Caki2 (cell line): Measurements from ENCODE around the gene IRGC. TPM values are rescaled to one million over a fixed set of nuclear protein-coding genes. Genes with fewer than 3 reads are reported as not detected.

ENCODE experiments used
- DNase-seq: peaks from one replicate; pipeline ENCODE4 v3.0.0-alpha.2; 2015; ENCODE audit warnings: low read depth
- in situ Hi-C: cut with HindIII; loops from 2 replicates; pipeline ENCODE4 v1.10.0; 2016; ENCODE audit warnings: low sequenced_read_pairs, low pct_unique_long_range_greater_than_20kb, mixed read lengths
- total RNA-seq: library from RNA; depleted of rRNA; stranded (reverse); fragments of >200 nt; shearing (Covaris generic); gene quantifications from 2 replicates; pipeline ENCODE4 v1.2.3, GENCODE V29; 2014; ENCODE audit warnings: low replicate concordance

The IRGC gene
- total RNA-seq, 1 experiment from 2014 or later: not detected

- in situ Hi-C loops: no loop called here
- DNase-seq: no peak
Measured at GRCh38 chr19:43718627-43719377, 2.9 kb downstream of the IRGC start.

GRCh38 chr19:43719378-43719868 is 3.5 kb downstream of the IRGC start:
- DNase-seq: no peak
- in situ Hi-C loops: no loop called here

- in situ Hi-C loops: no loop called here
- DNase-seq: no peak
Measured at GRCh38 chr19:43719918-43720317, 4.0 kb downstream of the IRGC start.

GRCh38 chr19:43720936-43721335 is 5.1 kb downstream of the IRGC start:
- in situ Hi-C loops: no loop called here
- no peak for DNase-seq

- DNase-seq: no peak
- in situ Hi-C loops: no loop called here
Measured at GRCh38 chr19:43721469-43722048, 5.7 kb downstream of the IRGC start.

GRCh38 chr19:43723588-43723987 is 7.7 kb downstream of the IRGC start:
- in situ Hi-C loops: no loop called here
- no peak for DNase-seq

- in situ Hi-C loops: no loop called here
- no peak for DNase-seq
Measured at GRCh38 chr19:43724896-43725295, 9.0 kb downstream of the IRGC start.

GRCh38 chr19:43725468-43725867 is 9.6 kb downstream of the IRGC start:
- DNase-seq: no peak
- in situ Hi-C loops: no loop called here

GRCh38 chr19:43726736-43727592 is 11.1 kb downstream of the IRGC start:
- in situ Hi-C loops: no loop called here
- no peak for DNase-seq

- in situ Hi-C loops: no loop called here
- no peak for DNase-seq
Measured at GRCh38 chr19:43727593-43727853, 11.6 kb downstream of the IRGC start.

- no peak for DNase-seq
- in situ Hi-C loops: no loop called here
Measured at GRCh38 chr19:43729919-43730318, 14.0 kb downstream of the IRGC start.

- in situ Hi-C loops: no loop called here
- no peak for DNase-seq
Measured at GRCh38 chr19:43731346-43731745, 15.5 kb downstream of the IRGC start.

GRCh38 chr19:43731846-43732245 is 16.0 kb downstream of the IRGC start:
- no peak for DNase-seq
- in situ Hi-C loops: no loop called here

- no peak for DNase-seq
- in situ Hi-C loops: no loop called here
Measured at GRCh38 chr19:43735013-43735412, 19.1 kb downstream of the IRGC start.

GRCh38 chr19:43735957-43736356 is 20.1 kb downstream of the IRGC start:
- in situ Hi-C loops: no loop called here
- no peak for DNase-seq

- DNase-seq: no peak
- in situ Hi-C loops: no loop called here
Measured at GRCh38 chr19:43738780-43739211, 22.9 kb downstream of the IRGC start.

- no peak for DNase-seq
- in situ Hi-C loops: no loop called here
Measured at GRCh38 chr19:43739439-43740235, 23.8 kb downstream of the IRGC start.

- no peak for DNase-seq
- in situ Hi-C loops: no loop called here
Measured at GRCh38 chr19:43741075-43741825, 25.4 kb downstream of the IRGC start.
